OCI-LY7 (cell line): ENCODE measurements around the gene BTF3.
A peak's percentile ranks its signal among the peaks of the same experiment; 100 is the strongest.

Experiments
- EZH2phosphoT487 ChIP-seq: fragments of 200-600 bp; sonication (generic); IDR thresholded peaks from 2 replicates; pipeline ENCODE4 v1.6.1; 2018; ENCODE audit warnings: low read depth, borderline replicate concordance, mild to moderate bottlenecking, mixed run types, antibody characterized with exemption, low read length, moderate library complexity, mixed read lengths
- TF ChIP-seq, protein P1 (sequence below): fragments of 200-600 bp; sonication (generic); conservative IDR thresholded peaks from 2 replicates; pipeline ENCODE4 v1.5.1; 2014; ENCODE audit warnings: mild to moderate bottlenecking, antibody characterized with exemption, low read length, moderate library complexity, mixed read lengths

DNA sequence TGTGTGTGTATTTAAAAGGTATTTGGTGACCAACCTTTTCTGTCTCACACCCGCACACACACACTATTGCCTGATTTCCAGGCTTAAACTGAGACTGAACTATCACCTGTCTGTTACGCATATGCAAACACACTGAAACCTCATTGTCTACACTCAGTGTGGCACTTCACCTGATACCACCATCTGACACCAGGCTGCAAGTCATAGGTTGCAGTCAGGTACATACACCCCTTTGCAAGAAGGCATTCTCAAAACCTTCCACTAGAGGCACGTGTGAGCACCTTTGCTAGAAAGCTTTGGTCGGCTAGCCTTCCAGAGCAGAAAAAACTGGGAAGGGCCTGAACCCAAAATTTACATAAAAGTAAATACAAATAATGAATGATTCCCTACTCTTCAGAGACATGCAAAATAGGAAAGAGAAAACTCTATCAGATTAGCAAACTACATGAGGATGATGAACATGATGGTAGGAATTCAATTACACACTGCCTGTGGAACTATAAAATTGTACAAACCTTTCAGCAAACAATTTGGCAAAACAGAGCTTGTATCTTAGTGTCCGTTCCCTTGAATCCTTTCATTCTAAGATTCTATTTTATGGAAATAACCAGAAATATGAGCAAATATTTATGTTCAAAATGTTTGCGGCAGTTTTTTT is 43.7 kb upstream of the BTF3 start:
- TF ChIP-seq, protein P1, sequence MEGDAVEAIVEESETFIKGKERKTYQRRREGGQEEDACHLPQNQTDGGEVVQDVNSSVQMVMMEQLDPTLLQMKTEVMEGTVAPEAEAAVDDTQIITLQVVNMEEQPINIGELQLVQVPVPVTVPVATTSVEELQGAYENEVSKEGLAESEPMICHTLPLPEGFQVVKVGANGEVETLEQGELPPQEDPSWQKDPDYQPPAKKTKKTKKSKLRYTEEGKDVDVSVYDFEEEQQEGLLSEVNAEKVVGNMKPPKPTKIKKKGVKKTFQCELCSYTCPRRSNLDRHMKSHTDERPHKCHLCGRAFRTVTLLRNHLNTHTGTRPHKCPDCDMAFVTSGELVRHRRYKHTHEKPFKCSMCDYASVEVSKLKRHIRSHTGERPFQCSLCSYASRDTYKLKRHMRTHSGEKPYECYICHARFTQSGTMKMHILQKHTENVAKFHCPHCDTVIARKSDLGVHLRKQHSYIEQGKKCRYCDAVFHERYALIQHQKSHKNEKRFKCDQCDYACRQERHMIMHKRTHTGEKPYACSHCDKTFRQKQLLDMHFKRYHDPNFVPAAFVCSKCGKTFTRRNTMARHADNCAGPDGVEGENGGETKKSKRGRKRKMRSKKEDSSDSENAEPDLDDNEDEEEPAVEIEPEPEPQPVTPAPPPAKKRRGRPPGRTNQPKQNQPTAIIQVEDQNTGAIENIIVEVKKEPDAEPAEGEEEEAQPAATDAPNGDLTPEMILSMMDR = peak; percentile 83
- no peak for TF ChIP-seq EZH2phosphoT487
